HG02571 (cell line): Measurements from ENCODE around the gene APBB1IP.
"Not testable (repeated sequence)": the region's sequence is repeated elsewhere in the genome, so short reads cannot be mapped to it uniquely, and the experiment has no call there.

ENCODE experiments used
- ATAC-seq: cut with Tn5 transposase; IDR thresholded peaks from one replicate; pipeline ENCODE4 v1.9.1; 2021; ENCODE audit warnings: mild to moderate bottlenecking, moderate library complexity; ENCODE audit not compliant: unreplicated experiment

APBB1IP gene

GRCh38 chr10:26504429-26504828 lies 66.3 kb downstream of the APBB1IP start:
- not testable (repeated sequence) for ATAC-seq

GRCh38 chr10:26505491-26505890 lies 67.3 kb downstream of the APBB1IP start:
- ATAC-seq: no peak

GRCh38 chr10:26506736-26507135 lies 68.6 kb downstream of the APBB1IP start:
- ATAC-seq: no peak

GRCh38 chr10:26507441-26507840 lies 69.3 kb downstream of the APBB1IP start:
- no peak for ATAC-seq

- ATAC-seq: no peak
Measured at GRCh38 chr10:26508016-26508415, 69.9 kb downstream of the APBB1IP start.

GRCh38 chr10:26509307-26509706 lies 71.2 kb downstream of the APBB1IP start:
- ATAC-seq: no peak

GRCh38 chr10:26513101-26513500 lies 75.0 kb downstream of the APBB1IP start:
- ATAC-seq: no peak

- ATAC-seq: no peak
Measured at GRCh38 chr10:26516540-26517101, 78.5 kb downstream of the APBB1IP start.

GRCh38 chr10:26517141-26517867 lies 79.2 kb downstream of the APBB1IP start:
- ATAC-seq: no peak

GRCh38 chr10:26519803-26520202 lies 81.7 kb downstream of the APBB1IP start:
- ATAC-seq: no peak

GRCh38 chr10:26520575-26520974 lies 82.4 kb downstream of the APBB1IP start:
- no peak for ATAC-seq

- no peak for ATAC-seq
Measured at GRCh38 chr10:26524161-26524896, 86.2 kb downstream of the APBB1IP start.

GRCh38 chr10:26525586-26525985 lies 87.4 kb downstream of the APBB1IP start:
- ATAC-seq: no peak

GRCh38 chr10:26527018-26527417 lies 88.9 kb downstream of the APBB1IP start:
- ATAC-seq: no peak

- ATAC-seq: no peak
Measured at GRCh38 chr10:26528048-26528447, 89.9 kb downstream of the APBB1IP start.

GRCh38 chr10:26528715-26529393 lies 90.7 kb downstream of the APBB1IP start:
- ATAC-seq: peak; percentile 52

GRCh38 chr10:26534384-26534783 lies 96.2 kb downstream of the APBB1IP start:
- no peak for ATAC-seq

- ATAC-seq: no peak
Measured at GRCh38 chr10:26540601-26541000, 102.5 kb downstream of the APBB1IP start.

- no peak for ATAC-seq
Measured at GRCh38 chr10:26543567-26544306, 105.6 kb downstream of the APBB1IP start.

GRCh38 chr10:26544932-26545331 lies 106.8 kb downstream of the APBB1IP start:
- ATAC-seq: no peak
